ENCODE data around the gene LRRC37A3. TPM values are rescaled to one million over a fixed set of nuclear protein-coding genes. Genes with fewer than 3 reads are reported as not detected.

Gene LRRC37A3
- total and polyA plus RNA-seq, 4 experiments from 2014 or later, result 0.60 to 42.8 (median 19.4) TPM

DNA sequence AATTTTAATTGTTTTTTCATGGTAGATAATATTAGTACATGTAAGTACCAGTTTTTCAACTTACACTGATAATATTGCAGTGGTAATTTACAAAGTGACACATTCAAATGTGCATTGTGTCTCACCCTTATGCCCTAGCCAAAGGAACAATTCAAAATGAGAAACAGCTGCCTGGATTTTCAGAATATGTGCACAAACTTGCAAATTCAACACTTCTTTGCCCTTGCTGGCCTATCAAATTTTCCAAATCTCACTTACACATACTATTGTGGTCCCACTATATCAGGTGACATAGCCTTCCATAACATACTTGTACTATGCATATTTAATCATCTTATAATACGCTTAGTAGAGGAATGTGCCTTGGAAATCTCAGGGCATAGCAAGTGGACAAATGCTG lies 32.6 kb upstream of the LRRC37A3 start:
- Histone ChIP-seq H3K4me1 (ENCODE audit: insufficient read depth, low read length) (no peaks in the 10 kb centered on the region), H3K27me3 (ENCODE audit: insufficient read depth, low read length) (no peaks in the 10 kb centered on the region), H3K4me3 (ENCODE audit: low read length in 2 of 2) (no peak overlapping the region), H3K36me3 (ENCODE audit: insufficient read depth, low read length) (no peaks in the 10 kb centered on the region), H3K27ac (ENCODE audit: low read depth, low read length) (no peak overlapping the region), H3K9me3 (ENCODE audit: control insufficient read depth in 1 of 2, low read length in 2 of 2) (no peaks in the 10 kb centered on the region)
- ChIA-PET CTCF (ENCODE audit: partially characterized antibody) (interaction anchor here (1.0 kb wide), 1 partner anchor 10 kb away, joined by 4 read pairs; no protein-coding TSS in a partner anchor), POLR2A (ENCODE audit: partially characterized antibody) (no interaction called here)
- H3K27ac Mint-ChIP-seq, result no peak overlapping the region
- H3K9me3 Mint-ChIP-seq, result no peaks in the 10 kb centered on the region
- no peaks in the 10 kb centered on the region for H3K27me3 Mint-ChIP-seq
- intact Hi-C loops (cut with micrococcal nuclease), result no loop called here
- no peaks in the 10 kb centered on the region for H3K36me3 Mint-ChIP-seq
- no peaks in the 10 kb centered on the region for H3K4me1 Mint-ChIP-seq
- DNase-seq, result no peak
- H3K4me3 Mint-ChIP-seq, result no peak overlapping the region

DNA sequence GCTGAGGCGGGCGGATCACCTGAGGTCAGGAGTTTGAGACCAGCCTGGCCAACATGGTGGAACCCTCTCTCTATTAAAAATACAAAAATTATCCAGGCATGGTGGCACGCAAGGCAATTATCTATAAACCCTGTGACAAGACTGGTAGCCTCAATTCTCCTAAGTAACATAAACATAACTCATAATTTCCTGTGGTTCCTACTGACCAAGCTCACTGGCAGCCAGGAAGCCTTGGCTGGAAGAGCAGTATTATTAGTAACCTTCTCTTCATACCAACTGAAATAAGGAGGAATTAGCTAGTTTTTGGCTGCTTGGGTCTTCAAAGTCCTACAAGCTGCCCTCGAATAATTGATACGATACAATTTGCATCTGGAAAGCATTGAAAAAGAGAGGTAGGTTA lies 31.6 kb upstream of the LRRC37A3 start:
- intact Hi-C loops (cut with micrococcal nuclease), result no loop called here
- Mint-ChIP-seq H3K36me3 (no peaks in the 10 kb centered on the region), H3K27me3 (no peaks in the 10 kb centered on the region), H3K9me3 (no peaks in the 10 kb centered on the region), H3K27ac (no peak overlapping the region), H3K4me3 (no peak overlapping the region), H3K4me1 (no peaks in the 10 kb centered on the region)
- Histone ChIP-seq H3K27ac (ENCODE audit: low read depth, low read length) (no peak overlapping the region), H3K27me3 (ENCODE audit: insufficient read depth, low read length) (no peaks in the 10 kb centered on the region), H3K4me3 (ENCODE audit: low read length in 2 of 2) (no peak overlapping the region), H3K36me3 (ENCODE audit: insufficient read depth, low read length) (no peaks in the 10 kb centered on the region), H3K9me3 (ENCODE audit: control insufficient read depth in 1 of 2, low read length in 2 of 2) (no peaks in the 10 kb centered on the region), H3K4me1 (ENCODE audit: insufficient read depth, low read length) (no peaks in the 10 kb centered on the region)
- CTCF ChIA-PET (ENCODE audit: partially characterized antibody), result interaction anchor here (0.9 kb wide), 1 partner anchor 11 kb away, joined by 4 read pairs; no protein-coding TSS in a partner anchor
- POLR2A ChIA-PET (ENCODE audit: partially characterized antibody), result no interaction called here
- DNase-seq, result no peak

DNA sequence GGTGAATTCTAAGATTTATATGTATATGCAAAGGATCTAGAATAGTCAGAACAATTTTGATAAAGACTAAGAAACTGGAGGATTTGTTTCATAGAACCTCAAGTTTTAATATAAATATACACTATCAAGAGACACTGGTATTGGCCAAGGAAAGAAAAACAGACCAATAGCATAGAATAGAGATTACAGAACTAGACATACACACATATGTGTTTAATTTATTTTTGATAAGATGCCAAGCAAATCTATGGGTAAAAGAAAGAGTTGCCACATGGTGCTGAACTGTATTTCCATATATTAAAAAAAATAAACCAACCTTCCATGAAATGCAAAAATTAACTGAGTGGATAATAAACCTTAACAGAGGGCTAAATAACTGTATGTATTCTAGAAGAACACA lies 27.9 kb upstream of the LRRC37A3 start:
- no peak overlapping the region for H3K4me3 Mint-ChIP-seq
- ChIA-PET CTCF (ENCODE audit: partially characterized antibody) (no interaction called here), POLR2A (ENCODE audit: partially characterized antibody) (no interaction called here)
- no peak for DNase-seq
- H3K27me3 Mint-ChIP-seq, result no peaks in the 10 kb centered on the region
- H3K27ac Mint-ChIP-seq, result no peak overlapping the region
- Histone ChIP-seq H3K27ac (ENCODE audit: low read depth, low read length) (no peak overlapping the region), H3K4me1 (ENCODE audit: insufficient read depth, low read length) (no peaks in the 10 kb centered on the region), H3K36me3 (ENCODE audit: insufficient read depth, low read length) (no peaks in the 10 kb centered on the region), H3K4me3 (ENCODE audit: low read length in 2 of 2) (no peak overlapping the region), H3K9me3 (ENCODE audit: control insufficient read depth in 1 of 2, low read length in 2 of 2) (no peaks in the 10 kb centered on the region), H3K27me3 (ENCODE audit: insufficient read depth, low read length) (no peaks in the 10 kb centered on the region)
- intact Hi-C loops (cut with micrococcal nuclease), result no loop called here
- H3K9me3 Mint-ChIP-seq, result no peaks in the 10 kb centered on the region
- H3K4me1 Mint-ChIP-seq, result no peaks in the 10 kb centered on the region
- H3K36me3 Mint-ChIP-seq, result no peaks in the 10 kb centered on the region

- POLR2A ChIA-PET (ENCODE audit: partially characterized antibody), result no interaction called here
- no peak for DNase-seq
These were observed 22.5 kb upstream of the LRRC37A3 start for GRCh38 chr17:64941761-64942160.

GRCh38 chr17:64941045-64941444 lies 21.8 kb upstream of the LRRC37A3 start:
- Mint-ChIP-seq H3K36me3 (peaks cover 0 to 1% of the 10 kb centered on the region in 2 donors), H3K27me3 (no peaks in the 10 kb centered on the region), H3K4me3 (no peak overlapping the region), H3K9me3 (no peaks in the 10 kb centered on the region), H3K27ac (no peak overlapping the region), H3K4me1 (peaks cover 0 to 6% (median under 1%) of the 10 kb centered on the region in 4 donors)
- Histone ChIP-seq H3K27me3 (ENCODE audit: insufficient read depth, low read length) (no peaks in the 10 kb centered on the region), H3K9me3 (ENCODE audit: control insufficient read depth in 1 of 2, low read length in 2 of 2) (no peaks in the 10 kb centered on the region), H3K36me3 (ENCODE audit: insufficient read depth, low read length) (no peaks in the 10 kb centered on the region), H3K4me3 (ENCODE audit: low read length in 2 of 2) (no peak overlapping the region), H3K4me1 (ENCODE audit: insufficient read depth, low read length) (no peaks in the 10 kb centered on the region), H3K27ac (ENCODE audit: low read depth, low read length) (no peak overlapping the region)
- DNase-seq, result no peak
- ChIA-PET CTCF (ENCODE audit: partially characterized antibody) (interaction anchor here (0.7 to 2.4 kb wide), 7 partner anchors 12 to 159 kb away, joined by 3 to 15 read pairs (median 4); partner anchors contain the start of gene LRRC37A3), POLR2A (ENCODE audit: partially characterized antibody) (interaction anchor here (1.2 kb wide), 1 partner anchor 22 kb away, joined by 3 read pairs; the partner anchor contains the start of gene LRRC37A3)
- intact Hi-C loops (cut with micrococcal nuclease), result no loop called here

More at GRCh38 chr17:64941761-64942160, 22.5 kb upstream of the LRRC37A3 start:
- Mint-ChIP-seq H3K27me3 (no peaks in the 10 kb centered on the region), H3K27ac (peak overlapping the region in 1 of 7 donors; percentile 76), H3K4me1 (peaks cover 0 to 4% (median under 1%) of the 10 kb centered on the region in 4 donors), H3K4me3 (no peak overlapping the region), H3K36me3 (peaks cover 0 to 1% of the 10 kb centered on the region in 2 donors), H3K9me3 (no peaks in the 10 kb centered on the region)
- CTCF ChIA-PET (ENCODE audit: partially characterized antibody), result interaction anchor here (0.7 to 2.4 kb wide), 7 partner anchors 12 to 164 kb away, joined by 3 to 15 read pairs (median 4); partner anchors contain the start of gene LRRC37A3
- intact Hi-C loops (cut with micrococcal nuclease), result no loop called here
- Histone ChIP-seq H3K27ac (ENCODE audit: low read depth, low read length) (no peak overlapping the region), H3K27me3 (ENCODE audit: insufficient read depth, low read length) (no peaks in the 10 kb centered on the region), H3K9me3 (ENCODE audit: control insufficient read depth in 1 of 2, low read length in 2 of 2) (no peaks in the 10 kb centered on the region), H3K36me3 (ENCODE audit: insufficient read depth, low read length) (no peaks in the 10 kb centered on the region), H3K4me1 (ENCODE audit: insufficient read depth, low read length) (no peaks in the 10 kb centered on the region), H3K4me3 (ENCODE audit: low read length in 2 of 2) (no peak overlapping the region)

GRCh38 chr17:64940055-64940454 lies 20.8 kb upstream of the LRRC37A3 start:
- H3K36me3 Mint-ChIP-seq, result peaks cover 0 to 1% of the 10 kb centered on the region in 2 donors
- no peak for DNase-seq
- Histone ChIP-seq H3K4me3 (ENCODE audit: low read length in 2 of 2) (no peak overlapping the region), H3K27me3 (ENCODE audit: insufficient read depth, low read length) (no peaks in the 10 kb centered on the region), H3K27ac (ENCODE audit: low read depth, low read length) (no peak overlapping the region), H3K9me3 (ENCODE audit: control insufficient read depth in 1 of 2, low read length in 2 of 2) (no peaks in the 10 kb centered on the region), H3K4me1 (ENCODE audit: insufficient read depth, low read length) (no peaks in the 10 kb centered on the region), H3K36me3 (ENCODE audit: insufficient read depth, low read length) (no peaks in the 10 kb centered on the region)
- ChIA-PET CTCF (ENCODE audit: partially characterized antibody) (interaction anchor here (1.2 to 2.8 kb wide), 8 partner anchors 11 to 160 kb away, joined by 3 to 16 read pairs (median 4); partner anchors contain the start of gene LRRC37A3), POLR2A (ENCODE audit: partially characterized antibody) (no interaction called here)
- H3K4me3 Mint-ChIP-seq, result no peak overlapping the region
- no peaks in the 10 kb centered on the region for H3K27me3 Mint-ChIP-seq
- intact Hi-C loops (cut with micrococcal nuclease), result no loop called here
- H3K9me3 Mint-ChIP-seq, result no peaks in the 10 kb centered on the region
- peaks cover 0 to 7% (median 2%) of the 10 kb centered on the region in 4 donors for H3K4me1 Mint-ChIP-seq
- H3K27ac Mint-ChIP-seq, result no peak overlapping the region

GRCh38 chr17:64938925-64939474 lies 19.7 kb upstream of the LRRC37A3 start:
- H3K27ac ChIP-seq (ENCODE audit: low read depth, low read length), result no peak overlapping the region
- no peaks in the 10 kb centered on the region for H3K9me3 Mint-ChIP-seq
- peaks cover 0 to 7% (median 2%) of the 10 kb centered on the region in 4 donors for H3K4me1 Mint-ChIP-seq
- ChIA-PET CTCF (ENCODE audit: partially characterized antibody) (interaction anchor here (0.9 to 2.8 kb wide), 12 partner anchors 9 to 263 kb away, joined by 3 to 16 read pairs (median 4); partner anchors contain the start of gene LRRC37A3), POLR2A (ENCODE audit: partially characterized antibody) (interaction anchor here (0.5 kb wide), 1 partner anchor 24 kb away, joined by 4 read pairs; no protein-coding TSS in a partner anchor)
- no peaks in the 10 kb centered on the region for H3K27me3 Mint-ChIP-seq
- H3K36me3 ChIP-seq (ENCODE audit: insufficient read depth, low read length), result no peaks in the 10 kb centered on the region
- peaks cover 0 to 1% of the 10 kb centered on the region in 2 donors for H3K36me3 Mint-ChIP-seq
- H3K27me3 ChIP-seq (ENCODE audit: insufficient read depth, low read length), result no peaks in the 10 kb centered on the region
- no peaks in the 10 kb centered on the region for H3K9me3 ChIP-seq (ENCODE audit: control insufficient read depth in 1 of 2, low read length in 2 of 2)
- H3K4me1 ChIP-seq (ENCODE audit: insufficient read depth, low read length), result no peaks in the 10 kb centered on the region
- H3K27ac Mint-ChIP-seq, result no peak overlapping the region
- DNase-seq, result peak in 1 of 5 donors; percentile 9
- no peak overlapping the region for H3K4me3 ChIP-seq (ENCODE audit: low read length in 2 of 2)
- peak overlapping the region in 1 of 8 donors; percentile 57 for H3K4me3 Mint-ChIP-seq
- intact Hi-C loops (cut with micrococcal nuclease), result loop anchor here (10.0 kb wide), 1 partner anchor 164 kb away; no protein-coding TSS in a partner anchor
